Measurements from ENCODE around the gene CMTM1.
"Not testable (repeated sequence)": the region's sequence is repeated elsewhere in the genome, so short reads cannot be mapped to it uniquely, and the experiment has no call there.

CMTM1 gene

DNA sequence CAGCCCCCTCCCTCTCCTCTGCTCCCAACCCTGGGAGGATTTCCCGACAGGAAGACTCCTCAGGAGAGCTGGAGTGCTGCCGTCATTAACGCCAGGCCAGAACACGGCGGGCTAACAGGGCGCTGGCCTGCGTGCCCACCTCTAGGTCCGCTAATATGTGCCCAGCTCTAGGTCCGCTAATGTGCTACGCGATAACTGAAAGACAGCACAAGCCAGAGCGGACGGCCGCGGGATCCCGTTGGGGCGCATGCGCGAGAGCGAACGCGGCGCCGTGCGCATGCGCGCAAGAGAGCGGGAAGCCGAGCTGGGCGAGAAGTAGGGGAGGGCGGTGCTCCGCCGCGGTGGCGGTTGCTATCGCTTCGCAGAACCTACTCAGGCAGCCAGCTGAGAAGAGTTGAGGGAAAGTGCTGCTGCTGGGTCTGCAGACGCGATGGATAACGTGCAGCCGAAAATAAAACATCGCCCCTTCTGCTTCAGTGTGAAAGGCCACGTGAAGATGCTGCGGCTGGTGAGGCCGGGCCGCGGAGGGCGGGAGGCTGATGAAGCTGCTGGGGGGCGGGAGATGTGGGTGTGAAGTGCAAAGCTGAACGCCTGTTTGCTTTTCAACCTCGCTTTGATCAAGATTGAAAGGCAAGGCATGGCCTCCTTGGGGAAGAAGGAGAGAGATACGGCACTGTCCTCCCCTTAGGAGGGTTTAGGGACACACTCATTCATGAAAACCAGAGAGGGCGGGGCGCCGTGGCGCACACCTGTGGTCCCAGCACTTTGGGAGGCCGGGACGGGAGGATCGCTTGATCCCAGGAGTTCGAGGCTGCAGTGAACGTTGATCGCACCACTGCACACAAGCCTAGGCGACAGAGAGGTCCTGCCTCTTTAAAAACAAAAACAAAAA lies 13.7 kb upstream of the CMTM1 start, which contains the start of gene CKLF:
TSS of gene CKLF (plus strand) at position 291 of the 892 bp plus-strand sequence. CDS start at position 431, 140 bp downstream.
- no peaks in the 10 kb centered on the region for H3K9me3 ChIP-seq (ENCODE audit: control insufficient read depth, low read length)
- peaks cover 59% of the 10 kb centered on the region for H3K4me1 ChIP-seq (ENCODE audit: control insufficient read depth, insufficient read depth, low read length)
- H3K36me3 ChIP-seq (ENCODE audit: control insufficient read depth, insufficient read depth, low read length, severe bottlenecking) = no peaks in the 10 kb centered on the region
- H3K9ac ChIP-seq (ENCODE audit: low read length) = peak within 1 kb of the TSS; percentile 92
- H3K27me3 ChIP-seq (replicated peaks; ENCODE audit: control insufficient read depth, insufficient read depth, low read length) = no peaks in the 10 kb centered on the region
- peak; percentile 95 for DNase-seq (ENCODE audit: low read depth)
- H3K4me3 ChIP-seq (ENCODE audit: low read length) = peak within 1 kb of the TSS; percentile 94

GRCh38 chr16:66553223-66553622 lies 13.0 kb upstream of the CMTM1 start:
- no peak for DNase-seq (ENCODE audit: low read depth)
- Histone ChIP-seq H3K36me3 (ENCODE audit: control insufficient read depth, insufficient read depth, low read length, severe bottlenecking) (no peaks in the 10 kb centered on the region), H3K9ac (ENCODE audit: low read length) (peak overlapping the region; percentile 92), H3K9me3 (ENCODE audit: control insufficient read depth, low read length) (no peaks in the 10 kb centered on the region), H3K4me3 (ENCODE audit: low read length) (peak overlapping the region; percentile 94), H3K4me1 (ENCODE audit: control insufficient read depth, insufficient read depth, low read length) (peaks cover 60% of the 10 kb centered on the region), H3K27me3 (replicated peaks; ENCODE audit: control insufficient read depth, insufficient read depth, low read length) (no peaks in the 10 kb centered on the region)

GRCh38 chr16:66554021-66554420 lies 12.2 kb upstream of the CMTM1 start:
- Histone ChIP-seq H3K36me3 (ENCODE audit: control insufficient read depth, insufficient read depth, low read length, severe bottlenecking) (peaks cover 5% of the 10 kb centered on the region), H3K4me3 (ENCODE audit: low read length) (peak overlapping the region; percentile 94), H3K9ac (ENCODE audit: low read length) (no peak overlapping the region), H3K4me1 (ENCODE audit: control insufficient read depth, insufficient read depth, low read length) (peaks cover 53% of the 10 kb centered on the region), H3K9me3 (ENCODE audit: control insufficient read depth, low read length) (no peaks in the 10 kb centered on the region), H3K27me3 (replicated peaks; ENCODE audit: control insufficient read depth, insufficient read depth, low read length) (no peaks in the 10 kb centered on the region)
- no peak for DNase-seq (ENCODE audit: low read depth)

DNA sequence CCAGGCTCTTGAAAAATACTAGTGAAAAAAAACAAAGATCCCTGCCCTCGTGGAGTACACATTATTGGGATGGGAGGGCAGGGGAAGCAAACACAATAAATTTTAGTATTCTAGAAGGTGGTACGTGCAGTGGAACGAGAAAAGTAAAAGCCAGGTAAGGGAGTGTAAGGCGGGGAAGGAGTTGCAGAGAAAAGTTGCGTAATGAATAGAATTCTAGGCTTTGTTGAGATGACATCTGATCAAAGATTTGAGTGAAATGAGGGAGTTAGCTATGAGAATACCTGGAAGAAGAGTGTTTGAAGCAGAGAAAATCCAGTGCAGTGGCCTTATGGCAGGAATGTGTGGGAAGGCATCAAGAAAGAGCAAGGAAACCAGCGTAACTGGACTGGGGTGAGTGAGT lies 11.7 kb upstream of the CMTM1 start:
- no peak for DNase-seq (ENCODE audit: low read depth)
- peaks cover 49% of the 10 kb centered on the region for H3K4me1 ChIP-seq (ENCODE audit: control insufficient read depth, insufficient read depth, low read length)
- no peak overlapping the region for H3K9ac ChIP-seq (ENCODE audit: low read length)
- no peaks in the 10 kb centered on the region for H3K9me3 ChIP-seq (ENCODE audit: control insufficient read depth, low read length)
- H3K27me3 ChIP-seq (replicated peaks; ENCODE audit: control insufficient read depth, insufficient read depth, low read length) = no peaks in the 10 kb centered on the region
- no peak overlapping the region for H3K4me3 ChIP-seq (ENCODE audit: low read length)
- peaks cover 6% of the 10 kb centered on the region for H3K36me3 ChIP-seq (ENCODE audit: control insufficient read depth, insufficient read depth, low read length, severe bottlenecking)

DNA sequence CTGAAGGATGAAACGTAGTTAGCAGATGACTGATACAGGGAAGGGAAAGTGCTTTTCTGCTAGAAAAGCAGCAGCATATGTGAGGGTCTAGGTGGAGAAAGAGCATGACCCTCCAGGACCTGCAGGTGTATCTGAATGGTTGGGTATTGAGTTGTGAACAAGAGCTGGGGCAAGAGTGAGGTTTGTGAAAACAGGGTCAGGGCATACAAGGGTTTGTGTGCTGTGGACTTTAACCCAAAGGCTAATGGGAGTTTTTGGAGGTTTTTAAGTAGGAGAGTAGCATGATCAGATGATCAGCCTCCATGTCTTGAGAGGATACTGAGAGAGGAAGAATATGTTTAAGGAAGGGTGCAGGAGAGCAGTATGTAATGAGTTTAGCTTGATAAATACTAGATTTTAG lies 6.1 kb upstream of the CMTM1 start:
- no peak overlapping the region for H3K9ac ChIP-seq (ENCODE audit: low read length)
- no peaks in the 10 kb centered on the region for H3K9me3 ChIP-seq (ENCODE audit: control insufficient read depth, low read length)
- DNase-seq (ENCODE audit: low read depth) = no peak
- H3K27me3 ChIP-seq (replicated peaks; ENCODE audit: control insufficient read depth, insufficient read depth, low read length) = no peaks in the 10 kb centered on the region
- peaks cover 13% of the 10 kb centered on the region for H3K36me3 ChIP-seq (ENCODE audit: control insufficient read depth, insufficient read depth, low read length, severe bottlenecking)
- peaks cover 25% of the 10 kb centered on the region for H3K4me1 ChIP-seq (ENCODE audit: control insufficient read depth, insufficient read depth, low read length)
- H3K4me3 ChIP-seq (ENCODE audit: low read length) = no peak overlapping the region

DNA sequence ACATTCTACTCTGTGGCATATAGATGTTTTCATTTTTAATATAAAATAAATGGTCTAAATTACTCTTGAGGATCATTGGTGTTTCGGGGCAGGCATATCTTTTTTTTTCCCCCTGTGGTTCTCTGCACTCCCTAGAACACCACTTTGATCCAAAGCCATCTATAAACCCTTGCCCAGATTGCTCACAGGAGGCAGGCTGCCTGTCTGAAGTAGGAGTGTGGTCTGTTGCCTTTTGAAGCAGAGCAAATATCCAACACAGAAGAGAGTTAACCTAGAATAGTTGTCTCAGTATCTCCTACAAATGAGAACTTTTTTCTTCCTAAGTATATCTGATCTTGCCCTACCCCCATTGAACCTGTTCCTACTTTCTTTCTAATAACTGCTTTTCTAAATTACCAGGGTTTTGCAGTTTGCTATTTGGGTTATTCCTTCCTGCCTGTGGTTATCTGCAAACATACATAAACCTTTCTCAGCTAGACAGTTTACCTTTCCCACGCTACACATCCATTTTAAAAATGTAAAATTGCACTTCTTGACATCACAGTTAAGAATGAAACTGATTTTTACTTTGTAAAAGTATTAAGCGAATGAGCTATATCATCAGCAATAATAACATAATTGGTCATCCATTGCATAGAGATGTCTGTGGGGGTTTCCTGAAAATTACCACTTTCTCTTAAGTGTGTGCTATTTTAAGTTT lies 4.7 kb upstream of the CMTM1 start:
- Histone ChIP-seq H3K27me3 (replicated peaks; ENCODE audit: control insufficient read depth, insufficient read depth, low read length) (no peaks in the 10 kb centered on the region), H3K4me1 (ENCODE audit: control insufficient read depth, insufficient read depth, low read length) (peaks cover 18% of the 10 kb centered on the region), H3K36me3 (ENCODE audit: control insufficient read depth, insufficient read depth, low read length, severe bottlenecking) (peaks cover 24% of the 10 kb centered on the region), H3K4me3 (ENCODE audit: low read length) (no peak overlapping the region), H3K9me3 (ENCODE audit: control insufficient read depth, low read length) (no peaks in the 10 kb centered on the region), H3K9ac (ENCODE audit: low read length) (no peak overlapping the region)
- DNase-seq (ENCODE audit: low read depth) = no peak

DNA sequence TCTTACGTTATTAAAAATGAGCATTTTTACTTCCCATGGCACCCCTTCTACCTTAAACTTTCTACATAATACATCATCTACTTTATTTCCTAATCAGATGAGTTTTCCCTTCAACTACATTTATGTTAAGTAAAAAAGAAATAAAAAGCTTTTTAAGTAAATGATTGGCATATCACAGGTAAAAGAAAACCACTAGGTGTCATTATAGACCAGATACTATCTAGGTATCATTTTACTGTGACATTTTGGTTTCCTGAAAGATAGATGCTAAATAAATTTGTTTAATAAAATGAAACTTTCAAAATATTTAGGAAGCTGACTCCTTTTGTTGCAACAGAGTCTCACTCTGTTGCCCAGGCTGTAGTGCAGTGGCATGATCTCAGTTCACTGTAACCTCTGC lies 3.8 kb upstream of the CMTM1 start:
- H3K4me3 ChIP-seq (ENCODE audit: low read length) = no peak overlapping the region
- peaks cover 27% of the 10 kb centered on the region for H3K36me3 ChIP-seq (ENCODE audit: control insufficient read depth, insufficient read depth, low read length, severe bottlenecking)
- H3K4me1 ChIP-seq (ENCODE audit: control insufficient read depth, insufficient read depth, low read length) = peaks cover 10% of the 10 kb centered on the region
- H3K9ac ChIP-seq (ENCODE audit: low read length) = no peak overlapping the region
- no peaks in the 10 kb centered on the region for H3K9me3 ChIP-seq (ENCODE audit: control insufficient read depth, low read length)
- no peaks in the 10 kb centered on the region for H3K27me3 ChIP-seq (replicated peaks; ENCODE audit: control insufficient read depth, insufficient read depth, low read length)
- DNase-seq (ENCODE audit: low read depth) = no peak

- no peaks in the 10 kb centered on the region for H3K27me3 ChIP-seq (replicated peaks; ENCODE audit: control insufficient read depth, insufficient read depth, low read length)
- no peak for DNase-seq (ENCODE audit: low read depth)
- no peaks in the 10 kb centered on the region for H3K9me3 ChIP-seq (ENCODE audit: control insufficient read depth, low read length)
- H3K36me3 ChIP-seq (ENCODE audit: control insufficient read depth, insufficient read depth, low read length, severe bottlenecking) = peaks cover 27% of the 10 kb centered on the region
- no peak overlapping the region for H3K9ac ChIP-seq (ENCODE audit: low read length)
- H3K4me3 ChIP-seq (ENCODE audit: low read length) = no peak overlapping the region
- peaks cover 10% of the 10 kb centered on the region for H3K4me1 ChIP-seq (ENCODE audit: control insufficient read depth, insufficient read depth, low read length)
Measured at GRCh38 chr16:66562986-66563385, 3.3 kb upstream of the CMTM1 start.

GRCh38 chr16:66563574-66564334 lies 2.5 kb upstream of the CMTM1 start:
- H3K9ac ChIP-seq (ENCODE audit: low read length) = no peak overlapping the region
- no peak for DNase-seq (ENCODE audit: low read depth)
- H3K36me3 ChIP-seq (ENCODE audit: control insufficient read depth, insufficient read depth, low read length, severe bottlenecking) = peaks cover 24% of the 10 kb centered on the region
- H3K27me3 ChIP-seq (replicated peaks; ENCODE audit: control insufficient read depth, insufficient read depth, low read length) = no peaks in the 10 kb centered on the region
- peaks cover 17% of the 10 kb centered on the region for H3K4me1 ChIP-seq (ENCODE audit: control insufficient read depth, insufficient read depth, low read length)
- H3K4me3 ChIP-seq (ENCODE audit: low read length) = no peak overlapping the region
- H3K9me3 ChIP-seq (ENCODE audit: control insufficient read depth, low read length) = no peaks in the 10 kb centered on the region

- H3K4me3 ChIP-seq (ENCODE audit: low read length) = not testable (repeated sequence)
Measured at GRCh38 chr16:66567270-66567669, 1.0 kb downstream of the CMTM1 start.

DNA sequence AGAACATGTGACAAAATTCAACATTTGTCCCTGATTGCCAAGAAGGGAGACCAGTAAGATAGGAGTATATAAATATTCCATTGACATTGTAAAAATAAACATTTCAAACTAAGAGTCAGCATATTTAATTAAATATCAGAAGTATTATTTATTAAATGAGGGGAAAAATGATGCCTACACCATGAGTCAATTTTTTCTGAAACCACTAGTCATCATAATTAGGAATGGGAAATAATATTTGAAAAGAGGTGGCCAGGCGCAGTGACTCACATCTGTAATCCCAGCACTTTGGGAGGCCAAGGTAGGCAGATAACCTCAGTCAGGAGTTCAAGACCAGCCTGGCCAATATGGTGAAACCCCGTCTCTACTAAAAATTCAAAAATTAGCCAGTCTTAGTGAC lies 2.1 kb downstream of the CMTM1 start:
- no peak for DNase-seq (ENCODE audit: low read depth)
- Histone ChIP-seq H3K27me3 (replicated peaks; ENCODE audit: control insufficient read depth, insufficient read depth, low read length) (no peaks in the 10 kb centered on the region), H3K9me3 (ENCODE audit: control insufficient read depth, low read length) (no peaks in the 10 kb centered on the region), H3K4me1 (ENCODE audit: control insufficient read depth, insufficient read depth, low read length) (peaks cover 29% of the 10 kb centered on the region), H3K4me3 (ENCODE audit: low read length) (no peak overlapping the region), H3K36me3 (ENCODE audit: control insufficient read depth, insufficient read depth, low read length, severe bottlenecking) (peaks cover 21% of the 10 kb centered on the region), H3K9ac (ENCODE audit: low read length) (no peak overlapping the region)

More at GRCh38 chr16:66567270-66567669, 1.0 kb downstream of the CMTM1 start:
- not testable (repeated sequence) for H3K9me3 ChIP-seq (ENCODE audit: control insufficient read depth, low read length); H3K27me3 ChIP-seq (replicated peaks; ENCODE audit: control insufficient read depth, insufficient read depth, low read length); H3K9ac ChIP-seq (ENCODE audit: low read length); DNase-seq (ENCODE audit: low read depth)
- peaks cover 21% of the 10 kb centered on the region for H3K36me3 ChIP-seq (ENCODE audit: control insufficient read depth, insufficient read depth, low read length, severe bottlenecking)
- peaks cover 29% of the 10 kb centered on the region for H3K4me1 ChIP-seq (ENCODE audit: control insufficient read depth, insufficient read depth, low read length)

All from adipocyte (in vitro differentiated cells).